Duodenal mucosa (tissue), 2 donors: ENCODE data around the gene ABCD1.
"Not testable (repeated sequence)": the region's sequence is repeated elsewhere in the genome, so short reads cannot be mapped to it uniquely, and the experiment has no call there.

Experiments
- H3K27ac ChIP-seq: one replicate; pipeline ENCODE4 v1.7.0; 2013; ENCODE audit warnings: low read depth, low read length
- H3K27me3 ChIP-seq, 2 donors: one replicate each; pipeline ENCODE4 v1.7.0; 2013; ENCODE audit warnings: low read length in 2 of 2, control low read depth in 1 of 2; ENCODE audit not compliant: insufficient read depth in 2 of 2, control insufficient read depth in 1 of 2
- H3K36me3 ChIP-seq, 2 donors: one replicate each; pipeline ENCODE4 v1.7.0; 2013; ENCODE audit warnings: low read length in 2 of 2, control low read depth in 1 of 2; ENCODE audit not compliant: insufficient read depth in 2 of 2, control insufficient read depth in 1 of 2
- H3K4me1 ChIP-seq, 2 donors: one replicate each; pipeline ENCODE4 v1.7.0; 2013; ENCODE audit warnings: low read length in 2 of 2, control low read depth in 1 of 2; ENCODE audit not compliant: insufficient read depth in 2 of 2, control insufficient read depth in 1 of 2
- H3K4me3 ChIP-seq, 2 donors: one replicate each; pipeline ENCODE4 v1.7.0; 2013; ENCODE audit warnings: low read length in 2 of 2, low read depth in 1 of 2
- H3K9ac ChIP-seq, 2 donors: one replicate each; pipeline ENCODE4 v1.7.0; 2013; ENCODE audit warnings: low read length in 2 of 2, low read depth in 1 of 2
- H3K9me3 ChIP-seq, 2 donors: one replicate each; pipeline ENCODE4 v1.7.0; 2013; ENCODE audit warnings: low read length in 2 of 2, control low read depth in 1 of 2; ENCODE audit not compliant: control insufficient read depth in 1 of 2

Gene ABCD1

DNA sequence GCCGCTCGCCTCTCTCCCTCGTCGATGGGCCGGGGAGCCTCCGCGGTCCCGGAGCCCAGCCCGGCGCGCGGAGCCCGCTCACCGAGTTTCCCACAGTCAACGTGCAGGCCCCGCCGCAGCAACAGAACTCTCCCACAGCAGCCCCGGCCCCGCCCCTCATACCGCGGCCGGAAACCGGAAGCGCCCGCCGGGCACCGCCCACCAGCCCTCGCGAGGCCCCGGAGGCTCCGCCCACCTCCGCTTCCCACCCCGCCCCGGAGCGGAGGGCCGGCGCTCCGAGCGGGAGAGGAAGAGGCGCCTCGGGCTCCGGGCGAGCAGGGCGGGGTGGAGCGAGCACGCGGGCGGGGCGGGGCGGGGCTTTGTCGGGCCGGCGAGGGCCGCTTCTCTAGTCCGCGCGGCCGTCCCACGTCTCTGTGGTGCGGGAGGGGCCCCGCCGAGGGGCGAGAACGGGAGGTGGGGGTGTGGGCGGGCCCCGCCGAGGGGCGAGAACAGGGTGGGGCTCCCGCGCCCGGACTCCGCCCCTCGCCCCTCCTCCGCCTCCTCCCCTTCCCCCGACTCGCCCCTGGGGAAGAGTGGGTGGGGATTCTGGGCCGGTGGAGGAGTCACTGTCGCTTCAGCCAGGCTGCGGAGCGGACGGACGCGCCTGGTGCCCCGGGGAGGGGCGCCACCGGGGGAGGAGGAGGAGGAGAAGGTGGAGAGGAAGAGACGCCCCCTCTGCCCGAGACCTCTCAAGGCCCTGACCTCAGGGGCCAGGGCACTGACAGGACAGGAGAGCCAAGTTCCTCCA is at the start of gene ABCD1, which contains the start of gene BCAP31:
Gene ABCD1, plus strand, starts transcription at position 605 of the 787 bp plus-strand sequence. CDS start 411 bp downstream, outside the sequence.
Gene BCAP31, minus strand, starts transcription at position 136 of the 787 bp plus-strand sequence. CDS start 1,143 bp downstream, outside the sequence.
- Histone ChIP-seq H3K4me1 (peaks cover 36 to 49% of the 10 kb centered on the region in 2 donors), H3K36me3 (peaks cover 6 to 16% of the 10 kb centered on the region in 2 donors), H3K9me3 (no peaks in the 10 kb centered on the region), H3K27ac (peak within 1 kb of the TSS; percentile 78), H3K27me3 (no peaks in the 10 kb centered on the region), H3K4me3 (peak within 1 kb of the TSS; percentile 69 to 70), H3K9ac (peak within 1 kb of the TSS; percentile 65 to 76)

DNA sequence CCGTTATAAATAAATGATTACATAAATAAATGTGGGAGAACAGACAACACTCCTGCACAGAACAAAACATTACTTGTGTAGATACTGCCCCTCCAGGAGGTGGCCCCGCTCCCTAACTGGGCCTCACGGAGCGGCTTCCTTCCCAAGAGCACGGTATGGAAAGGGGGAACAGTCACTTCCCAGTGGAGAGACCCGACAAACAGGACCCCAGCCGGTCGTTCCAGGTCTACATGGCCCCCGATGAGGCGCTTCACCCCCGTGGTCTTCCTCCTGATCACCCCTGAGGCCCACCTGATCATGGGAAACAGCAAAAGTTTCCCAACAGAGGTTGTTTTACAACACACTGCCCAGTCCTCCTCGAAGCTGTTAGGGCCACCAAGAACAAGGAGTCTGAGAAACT is 43.5 kb upstream of the ABCD1 start:
- Histone ChIP-seq H3K9ac (no peak overlapping the region), H3K27ac (no peak overlapping the region), H3K4me3 (no peak overlapping the region), H3K4me1 (no peaks in the 10 kb centered on the region), H3K36me3 (no peaks in the 10 kb centered on the region), H3K27me3 (no peaks in the 10 kb centered on the region), H3K9me3 (no peaks in the 10 kb centered on the region)

DNA sequence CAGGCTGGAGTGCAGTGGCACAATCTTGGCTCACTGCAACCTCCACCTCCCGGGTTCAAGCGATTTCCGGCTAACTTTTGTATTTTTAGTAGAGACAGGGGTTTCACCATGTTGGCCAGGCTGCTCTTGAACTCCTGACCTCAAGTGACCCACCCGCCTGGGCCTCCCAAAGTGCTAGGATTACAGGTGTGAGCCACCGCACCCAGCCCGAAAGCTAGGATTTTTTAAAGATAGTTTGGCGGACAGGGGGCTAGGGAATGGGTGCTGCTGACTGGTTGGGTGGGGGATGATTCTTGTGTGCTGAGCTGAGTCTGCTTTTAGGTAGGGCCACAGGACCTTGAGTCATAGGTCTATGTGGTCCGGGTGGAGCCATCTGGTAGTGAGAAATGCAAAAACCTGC is 41.2 kb upstream of the ABCD1 start:
- H3K27ac ChIP-seq, H3K4me1 ChIP-seq, H3K4me3 ChIP-seq, H3K36me3 ChIP-seq, H3K9ac ChIP-seq, H3K9me3 ChIP-seq, H3K27me3 ChIP-seq: not testable (repeated sequence)

- Histone ChIP-seq H3K9ac (no peak overlapping the region), H3K36me3 (no peaks in the 10 kb centered on the region), H3K27me3 (no peaks in the 10 kb centered on the region), H3K9me3 (no peaks in the 10 kb centered on the region), H3K4me1 (no peaks in the 10 kb centered on the region), H3K4me3 (no peak overlapping the region), H3K27ac (no peak overlapping the region)
These were observed 40.0 kb upstream of the ABCD1 start for GRCh38 chrX:153684467-153685155.

DNA sequence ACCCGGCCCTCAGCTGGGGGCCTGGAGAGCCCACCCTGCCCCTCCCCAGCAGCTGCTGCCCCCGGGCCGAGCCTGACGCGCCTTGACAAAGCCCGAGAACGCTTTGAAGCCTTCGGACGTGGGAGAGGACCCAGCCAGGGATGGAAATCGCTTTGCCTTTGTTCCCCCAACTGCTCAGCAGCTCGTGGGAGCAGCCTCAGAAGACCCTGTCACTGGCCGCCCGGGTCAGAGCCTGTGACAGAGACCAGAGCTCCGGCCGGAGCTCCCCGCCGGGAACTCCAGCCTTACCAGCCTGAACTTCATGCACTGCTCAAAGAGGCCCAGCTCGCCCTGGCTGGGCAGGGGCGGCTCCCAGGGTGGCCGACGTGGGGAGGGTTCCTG is 39.5 kb upstream of the ABCD1 start:
- Histone ChIP-seq H3K4me1 (peaks cover 0 to 4% of the 10 kb centered on the region in 2 donors), H3K9ac (no peak overlapping the region), H3K27me3 (no peaks in the 10 kb centered on the region), H3K27ac (no peak overlapping the region), H3K9me3 (no peaks in the 10 kb centered on the region), H3K4me3 (no peak overlapping the region), H3K36me3 (no peaks in the 10 kb centered on the region)

- no peaks in the 10 kb centered on the region for H3K36me3 ChIP-seq
- no peak overlapping the region for H3K4me3 ChIP-seq
- H3K27ac ChIP-seq, result no peak overlapping the region
- no peaks in the 10 kb centered on the region for H3K27me3 ChIP-seq
- H3K9me3 ChIP-seq, result no peaks in the 10 kb centered on the region
- no peak overlapping the region for H3K9ac ChIP-seq
- peaks cover 0 to 4% of the 10 kb centered on the region in 2 donors for H3K4me1 ChIP-seq
These were observed 38.6 kb upstream of the ABCD1 start for GRCh38 chrX:153685751-153686696.

DNA sequence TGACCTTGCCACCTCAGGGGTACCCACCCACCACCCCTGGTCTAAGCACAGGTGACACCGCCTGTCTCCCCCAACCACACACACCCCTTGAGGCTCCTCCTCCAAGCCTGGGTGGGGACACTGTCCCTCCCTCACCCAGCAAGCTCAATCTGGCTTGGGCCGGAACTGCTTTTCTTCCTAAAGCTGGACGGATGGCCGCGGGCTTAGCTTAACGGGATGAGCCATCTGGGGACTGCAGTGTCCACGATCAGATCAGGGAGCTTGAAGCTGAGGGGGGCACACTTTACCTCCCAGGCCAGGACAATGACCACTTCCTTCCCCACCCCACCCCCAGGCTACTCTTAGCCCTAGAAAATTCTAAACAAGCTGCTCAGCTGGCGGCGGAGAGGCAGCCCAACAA is 37.9 kb upstream of the ABCD1 start:
- no peak overlapping the region for H3K27ac ChIP-seq
- H3K4me3 ChIP-seq, result no peak overlapping the region
- H3K27me3 ChIP-seq, result no peaks in the 10 kb centered on the region
- H3K9me3 ChIP-seq, result no peaks in the 10 kb centered on the region
- H3K4me1 ChIP-seq, result peaks cover 0 to 4% of the 10 kb centered on the region in 2 donors
- no peaks in the 10 kb centered on the region for H3K36me3 ChIP-seq
- no peak overlapping the region for H3K9ac ChIP-seq

GRCh38 chrX:153687121-153688039 is 37.3 kb upstream of the ABCD1 start, which contains the start of gene SLC6A8:
TSS of gene SLC6A8 (plus strand) at chrX:153687926. CDS start at chrX:153688575, 649 bp downstream.
- Histone ChIP-seq H3K36me3 (no peaks in the 10 kb centered on the region), H3K4me1 (peaks cover 0 to 4% of the 10 kb centered on the region in 2 donors), H3K27ac (no peak within 1 kb of the TSS), H3K4me3 (peak within 1 kb of the TSS in 1 of 2 donors; percentile 16), H3K9ac (no peak within 1 kb of the TSS), H3K9me3 (no peaks in the 10 kb centered on the region), H3K27me3 (no peaks in the 10 kb centered on the region)

DNA sequence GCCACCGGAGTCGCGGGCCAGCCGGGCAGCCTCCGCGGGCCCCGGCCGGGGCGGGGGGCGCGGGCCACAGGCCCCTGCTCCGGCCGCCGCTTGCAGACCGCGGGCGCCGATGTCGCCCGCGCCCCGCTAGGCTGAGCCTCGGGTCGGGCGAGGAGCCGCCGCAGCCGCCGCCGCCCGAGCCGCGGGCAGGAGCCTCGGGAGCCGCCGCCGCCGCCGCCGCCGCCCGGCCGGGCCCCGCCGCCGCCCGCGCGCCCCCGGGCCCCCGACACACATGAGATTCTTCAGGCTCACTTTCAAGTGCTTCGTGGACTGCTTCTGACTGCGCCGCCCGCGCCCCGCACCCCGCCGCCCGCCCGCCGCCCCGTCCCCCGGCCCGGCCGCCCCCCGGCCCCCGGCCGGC is 36.6 kb upstream of the ABCD1 start:
- Histone ChIP-seq H3K27ac (no peak overlapping the region), H3K9me3 (no peaks in the 10 kb centered on the region), H3K4me1 (peaks cover 0 to 4% of the 10 kb centered on the region in 2 donors), H3K36me3 (no peaks in the 10 kb centered on the region), H3K9ac (no peak overlapping the region), H3K27me3 (no peaks in the 10 kb centered on the region), H3K4me3 (no peak overlapping the region)
